ENCODE results near the gene OR56A3. TPM values are rescaled to one million over a fixed set of nuclear protein-coding genes. Genes with fewer than 3 reads are reported as not detected.

OR56A3 gene
- total RNA-seq, 4 donors from 2014 or later: not detected

- ATAC-seq (ENCODE audit: low FRiP score) (no peak), DNase-seq (ENCODE audit: low spot score) (no peak)
- TF ChIP-seq CTCF (IDR thresholded peaks at IDR 0.05): no peak
Observed at GRCh38 chr11:5994791-5995190, 52.7 kb downstream of the OR56A3 start.

Other genes starting within 250 kb of the OR56A3 start
- under 1 TPM in 1 of 4 donors, not detected in 3; 0.47 TPM for gene OR56B1, start 205.8 kb upstream of the OR56A3 start, total RNA-seq
- under 1 TPM in 1 of 4 donors, not detected in 3; 0.72 TPM for gene OR52N4, start 188.0 kb upstream of the OR56A3 start, total RNA-seq
- 10 to 100 TPM in 1 of 4 donors, not detected in 3; 11.9 TPM for gene OR52N5, start 158.9 kb upstream of the OR56A3 start, total RNA-seq
- gene OR52N1, start 151.0 kb upstream of the OR56A3 start, total RNA-seq: 10 to 100 TPM in 1 of 4 donors, 1 to 10 TPM in 1, under 1 TPM in 1, not detected in 1; 0.46 to 13.9 (median 2.4) TPM
- not detected for gene OR52N2, start 133.3 kb upstream of the OR56A3 start, total RNA-seq
- gene OR52E6, start 100.4 kb upstream of the OR56A3 start, total RNA-seq: not detected
- gene OR52E8, start 84.6 kb upstream of the OR56A3 start, total RNA-seq: not detected
- gene OR52E4, start 61.6 kb upstream of the OR56A3 start, total RNA-seq: not detected
- not detected for gene OR52E5, start 49.0 kb upstream of the OR56A3 start, total RNA-seq
- gene OR56A5, start 26.2 kb downstream of the OR56A3 start, total RNA-seq: not detected
- not detected for gene OR52L1, start 44.7 kb downstream of the OR56A3 start, total RNA-seq
- not detected for gene OR56A4, start 64.7 kb downstream of the OR56A3 start, total RNA-seq
- under 1 TPM in 1 of 4 donors, not detected in 3; 0.06 TPM for gene OR56A1, start 88.5 kb downstream of the OR56A3 start, total RNA-seq
- not detected for gene OR56B4, start 165.4 kb downstream of the OR56A3 start, total RNA-seq
- gene OR52B2, start 228.1 kb downstream of the OR56A3 start, total RNA-seq: not detected